IPS-18c (cell line): ENCODE data around the gene SNRNP70.
"Not testable (repeated sequence)": the region's sequence is repeated elsewhere in the genome, so short reads cannot be mapped to it uniquely, and the experiment has no call there.

Source experiments
- H3K4me3 ChIP-seq: 2 replicates; pipeline ENCODE4 v1.7.0; 2013; ENCODE audit warnings: low read depth, mild to moderate bottlenecking, low read length, moderate library complexity; ENCODE audit not compliant: insufficient read depth
- H3K9me3 ChIP-seq: one replicate; pipeline ENCODE4 v1.6.1; 2013; ENCODE audit warnings: mild to moderate bottlenecking, low read length, moderate library complexity; ENCODE audit not compliant: control insufficient read depth, insufficient read depth

SNRNP70 gene

DNA sequence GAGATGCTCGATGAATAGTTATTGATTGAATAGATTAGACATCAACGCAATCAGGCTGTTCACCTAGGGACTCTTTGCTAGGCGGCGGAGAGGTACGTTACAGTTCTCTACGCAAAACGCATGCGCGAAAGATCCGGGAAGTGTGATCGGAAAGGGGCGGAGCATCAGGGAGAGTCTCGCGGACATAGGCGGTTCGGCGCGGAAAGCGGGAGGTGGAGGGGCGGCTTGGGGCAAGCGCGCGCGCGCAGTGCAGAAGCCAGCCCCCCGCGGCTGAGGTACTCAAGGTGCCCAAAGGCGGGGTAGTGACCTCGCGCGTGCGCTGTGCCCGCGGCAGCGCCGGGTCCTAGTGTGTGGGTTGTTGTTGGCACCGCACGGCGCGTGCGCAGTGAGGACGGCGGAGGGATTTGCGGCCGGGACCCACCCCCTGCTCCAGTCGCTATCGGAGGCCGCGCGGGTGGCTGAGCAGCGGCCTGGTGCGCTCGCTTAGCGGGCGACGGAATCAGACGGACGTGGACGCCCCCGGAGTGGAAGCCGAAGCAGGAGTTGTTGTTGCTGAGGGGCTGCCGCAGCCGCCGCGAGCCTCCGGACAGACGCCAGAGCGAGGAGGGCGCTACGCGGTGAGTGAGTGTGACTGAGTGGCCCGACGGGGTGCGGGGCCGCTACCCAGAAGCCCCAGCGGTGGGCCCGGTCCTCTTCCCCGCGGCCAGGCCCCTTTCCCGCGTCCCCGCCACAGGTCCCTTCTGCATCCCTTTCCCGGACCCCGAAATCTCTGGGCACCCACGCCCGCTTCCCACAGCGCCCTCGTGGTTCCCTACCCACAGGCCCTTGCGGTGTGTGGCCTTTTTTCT is at the start of gene SNRNP70:
SNRNP70 (plus strand) TSS at position 432 of the 848 bp plus-strand sequence. CDS start 964 bp downstream, outside the sequence.
- H3K9me3 ChIP-seq, result no peaks in the 10 kb centered on the region
- peak within 1 kb of the TSS; percentile 95 for H3K4me3 ChIP-seq

DNA sequence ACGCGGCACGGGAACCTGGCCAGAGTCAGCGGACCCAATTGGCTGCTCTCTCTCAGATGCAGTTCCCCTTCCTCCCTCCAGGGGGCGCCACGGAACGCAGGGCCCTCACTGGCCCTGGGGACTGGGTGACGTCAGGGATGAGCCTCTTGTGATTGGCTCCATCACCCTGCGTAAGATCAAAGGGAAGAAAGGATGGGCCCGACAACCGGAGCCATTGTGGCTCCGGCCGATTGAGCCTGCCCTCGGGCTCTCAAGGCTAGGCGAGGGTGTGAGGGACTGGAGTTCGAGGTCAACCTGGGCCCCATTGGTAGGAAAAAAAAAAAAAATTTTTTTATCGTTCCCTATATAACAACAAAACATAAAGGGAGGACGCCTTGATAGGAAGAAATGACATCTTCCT is 48.4 kb upstream of the SNRNP70 start, which contains the start of gene CGB1:
CGB1 (minus strand) TSS at position 81 of the 400 bp plus-strand sequence. CDS start 184 bp downstream, outside the sequence.
- H3K9me3 ChIP-seq, H3K4me3 ChIP-seq: not testable (repeated sequence)

- not testable (repeated sequence) for H3K4me3 ChIP-seq, H3K9me3 ChIP-seq
Measured at GRCh38 chr19:49038111-49038510, 47.1 kb upstream of the SNRNP70 start.

DNA sequence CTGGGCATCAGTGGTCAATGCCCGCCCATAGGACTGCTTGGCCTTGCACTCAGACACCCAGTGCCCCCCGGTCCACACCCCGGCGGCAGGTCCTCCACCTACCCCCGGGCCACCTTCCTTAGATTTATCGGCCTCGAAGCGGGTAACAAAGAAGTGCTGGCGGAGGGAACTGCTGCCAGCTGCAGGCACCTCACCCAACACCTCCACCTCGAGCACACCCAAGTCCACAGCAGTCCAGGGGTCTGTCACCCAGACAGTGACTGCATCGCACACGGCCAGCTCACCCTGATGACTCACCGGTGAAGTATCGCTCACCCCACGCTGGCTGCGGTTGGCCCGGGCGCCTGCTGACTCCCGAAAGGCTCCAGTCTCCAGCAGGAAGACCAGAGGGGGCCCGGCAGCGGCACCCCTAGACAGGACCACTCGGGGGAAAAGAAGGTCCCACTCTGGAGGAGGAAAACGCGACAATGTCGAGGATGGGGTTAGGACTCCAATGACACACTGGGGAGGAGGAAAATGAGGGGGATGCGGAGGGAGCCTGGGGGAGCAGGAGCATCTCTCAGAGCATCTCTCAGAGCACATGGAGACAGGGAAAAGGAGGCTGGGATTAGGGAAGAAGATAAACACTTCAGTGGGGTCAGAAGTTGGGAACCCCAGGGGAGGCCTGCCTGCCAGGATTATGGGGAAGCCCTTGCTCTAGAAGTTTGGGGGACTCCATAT is 46.5 kb upstream of the SNRNP70 start:
- not testable (repeated sequence) for H3K4me3 ChIP-seq, H3K9me3 ChIP-seq

- not testable (repeated sequence) for H3K4me3 ChIP-seq, H3K9me3 ChIP-seq
Measured at GRCh38 chr19:49039736-49040135, 45.5 kb upstream of the SNRNP70 start.

- Histone ChIP-seq H3K4me3 (no peak overlapping the region), H3K9me3 (no peaks in the 10 kb centered on the region)
Measured at GRCh38 chr19:49042177-49042576, 43.1 kb upstream of the SNRNP70 start.

DNA sequence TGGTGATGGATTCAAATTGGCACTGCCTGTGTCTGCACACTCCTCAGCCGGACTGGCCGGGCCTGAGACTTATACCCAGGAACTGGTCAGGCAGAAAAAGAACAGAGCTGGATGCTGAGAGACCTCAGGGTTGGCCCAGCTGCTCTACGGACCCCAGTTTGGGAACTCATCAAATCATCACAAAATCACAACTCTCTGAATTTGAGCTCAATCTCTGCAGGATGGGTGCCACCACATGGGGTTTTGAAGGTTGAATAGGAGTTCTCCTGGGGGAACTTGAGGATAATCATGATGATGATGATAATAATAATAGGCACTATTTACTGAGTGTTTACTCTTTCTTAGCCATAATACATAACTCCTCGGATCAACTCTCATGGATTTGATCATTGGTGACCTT is 42.6 kb upstream of the SNRNP70 start:
- H3K9me3 ChIP-seq, H3K4me3 ChIP-seq: not testable (repeated sequence)

- H3K9me3 ChIP-seq, H3K4me3 ChIP-seq: not testable (repeated sequence)
Measured at GRCh38 chr19:49043548-49043947, 41.7 kb upstream of the SNRNP70 start, which contains the start of gene CGB5. TSS of gene CGB5 (plus strand) at chr19:49043848. CDS start at chr19:49044210, 362 bp downstream.

DNA sequence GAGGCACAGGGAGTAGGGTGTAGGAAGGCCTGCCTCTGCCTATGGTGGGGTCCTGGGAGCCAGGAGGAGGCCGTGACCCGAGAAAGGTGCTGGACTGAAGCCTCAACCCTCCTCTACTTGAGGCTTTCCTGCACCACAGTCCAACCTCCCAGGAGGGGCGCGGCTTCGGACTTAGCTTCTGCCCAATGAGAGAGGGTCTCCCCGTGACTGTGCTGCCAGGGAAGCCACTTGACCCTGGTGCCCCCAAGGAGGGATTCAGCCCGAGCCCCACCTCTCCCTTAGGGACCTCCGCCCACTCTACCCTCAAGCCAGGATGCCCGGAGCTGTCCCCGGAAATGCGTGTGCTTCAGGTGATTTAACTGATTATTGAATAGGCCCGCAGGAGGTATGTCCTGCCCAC is 36.2 kb upstream of the SNRNP70 start, which contains the start of gene CGB8:
CGB8 (minus strand) TSS at position 101 of the 400 bp plus-strand sequence. CDS start 372 bp downstream, outside the sequence.
- not testable (repeated sequence) for H3K9me3 ChIP-seq, H3K4me3 ChIP-seq

GRCh38 chr19:49049834-49050233 is 35.4 kb upstream of the SNRNP70 start:
- not testable (repeated sequence) for H3K9me3 ChIP-seq, H3K4me3 ChIP-seq

- not testable (repeated sequence) for H3K4me3 ChIP-seq, H3K9me3 ChIP-seq
Measured at GRCh38 chr19:49050376-49051033, 34.7 kb upstream of the SNRNP70 start.

GRCh38 chr19:49056101-49056901 is 28.9 kb upstream of the SNRNP70 start:
- no peaks in the 10 kb centered on the region for H3K9me3 ChIP-seq
- H3K4me3 ChIP-seq, result peak overlapping the region; percentile 59

- peak overlapping the region; percentile 59 for H3K4me3 ChIP-seq
Measured at GRCh38 chr19:49056902-49057596, 28.2 kb upstream of the SNRNP70 start.

GRCh38 chr19:49057636-49058234 is 27.5 kb upstream of the SNRNP70 start, which contains the start of gene CGB7:
TSS of gene CGB7 (minus strand) at chr19:49057749. CDS start at chr19:49055375, 2,374 bp downstream.
- Histone ChIP-seq H3K4me3 (peak within 1 kb of the TSS; percentile 59), H3K9me3 (no peaks in the 10 kb centered on the region)

More at GRCh38 chr19:49056902-49057596, 28.2 kb upstream of the SNRNP70 start:
- H3K9me3 ChIP-seq, result not testable (repeated sequence)

GRCh38 chr19:49058562-49058961 is 26.7 kb upstream of the SNRNP70 start:
- H3K9me3 ChIP-seq, result no peaks in the 10 kb centered on the region
- H3K4me3 ChIP-seq, result no peak overlapping the region

DNA sequence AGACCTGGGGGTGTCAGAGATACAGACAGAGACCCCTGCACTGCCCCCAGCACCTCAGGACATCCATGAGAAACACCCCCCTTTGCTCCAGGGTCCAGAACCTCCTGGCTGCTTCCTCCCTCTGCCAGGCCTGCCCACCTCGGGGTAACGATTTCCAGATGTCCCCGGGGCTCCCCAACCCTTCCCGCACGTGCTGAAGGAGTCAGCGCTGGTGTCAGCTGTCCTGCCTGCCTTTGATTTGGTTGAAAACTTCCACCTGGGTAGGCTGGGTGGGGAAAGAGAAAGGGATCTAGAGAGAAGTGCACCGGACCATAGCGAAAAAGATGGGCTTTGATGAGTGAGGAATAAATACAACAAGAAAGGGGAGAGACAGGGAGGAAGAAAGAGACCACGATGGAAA is 26.2 kb upstream of the SNRNP70 start:
- Histone ChIP-seq H3K4me3 (no peak overlapping the region), H3K9me3 (no peaks in the 10 kb centered on the region)
